Panc1 (cell line): ENCODE results near the gene HSPBP1. TPM values are rescaled to one million over a fixed set of nuclear protein-coding genes. Genes with fewer than 3 reads are reported as not detected.
A peak's percentile ranks its signal among the peaks of the same experiment; 100 is the strongest.

Source experiments
- ATAC-seq: fragments of 200-7000 bp; cut with Tn5 transposase; 2 replicates; pipeline ENCODE4 v1.9.1; 2020; ENCODE audit warnings: mild to moderate bottlenecking, moderate library complexity
- BruUV-seq: library from RNA; stranded (reverse); fragments of 400-500 nt; replicated peaks from 2 replicates; lab custom pipeline; 2021; lab: Mats Ljungman, UMichigan
- CTCF ChIA-PET: fragments of 300-600 bp; sonication (Branson Sonifier 250); formaldehyde crosslinking; loops from one replicate; lab custom pipeline; 2022; ENCODE audit warnings: antibody characterized with exemption; lab: Charles Lee
- POLR2A ChIA-PET: fragments of 300-600 bp; sonication (Branson Sonifier 250); formaldehyde crosslinking; loops from one replicate; lab custom pipeline; 2022; ENCODE audit warnings: antibody characterized with exemption; lab: Charles Lee
- DNase-seq: peaks from one replicate; pipeline ENCODE4 v3.0.0-alpha.2; 2010; ENCODE audit warnings: low read depth, low spot score
- H3K27ac ChIP-seq: 2 replicates; pipeline ENCODE4 v1.5.1; 2011; ENCODE audit warnings: mild to moderate bottlenecking, low read length, inconsistent platforms
- H3K27me3 ChIP-seq: fragments of 200-500 bp; sonication (Bioruptor generic); 2 replicates; pipeline ENCODE4 v1.6.0; 2014; ENCODE audit warnings: low read length, inconsistent platforms; ENCODE audit not compliant: control insufficient read depth, insufficient read depth
- H3K36me3 ChIP-seq: fragments of 200-500 bp; sonication (Bioruptor generic); 2 replicates; pipeline ENCODE4 v1.5.1; 2014; ENCODE audit warnings: inconsistent platforms, mild to moderate bottlenecking, low read length, moderate library complexity; ENCODE audit not compliant: control insufficient read depth, insufficient read depth
- H3K4me1 ChIP-seq: 2 replicates; pipeline ENCODE4 v1.5.1; 2011; ENCODE audit warnings: inconsistent platforms, mild to moderate bottlenecking, low read length, moderate library complexity; ENCODE audit not compliant: control insufficient read depth, insufficient read depth
- H3K4me3 ChIP-seq, 2 experiments: 2 replicates each; pipeline ENCODE4 v1.5.1; 2011 to 2012; ENCODE audit warnings: low read depth in 2 of 2, low read length in 2 of 2, mild to moderate bottlenecking in 2 of 2, inconsistent platforms in 1 of 2, moderate library complexity in 1 of 2
- H3K9me3 ChIP-seq: fragments of 200-500 bp; sonication (Bioruptor generic); 2 replicates; pipeline ENCODE4 v1.5.1; 2014; ENCODE audit warnings: low read depth, mild to moderate bottlenecking, inconsistent platforms, low read length, moderate library complexity; ENCODE audit not compliant: control insufficient read depth, insufficient read depth
- CTCF ChIP-seq: fragments of 450-650 bp; IDR thresholded peaks from 2 replicates; pipeline ENCODE4 v1.5.1; 2017; ENCODE audit warnings: mild to moderate bottlenecking
- POLR2AphosphoS5 ChIP-seq: IDR thresholded peaks from 2 replicates; pipeline ENCODE4 v1.6.1; 2012; ENCODE audit warnings: mild to moderate bottlenecking, low read depth, low read length, moderate library complexity
- SIN3A ChIP-seq: IDR thresholded peaks from 2 replicates; pipeline ENCODE4 v1.6.1; 2012; ENCODE audit warnings: low read depth, mild to moderate bottlenecking, low read length, moderate library complexity, borderline replicate concordance; ENCODE audit not compliant: insufficient read depth
- TCF7L2 ChIP-seq: IDR thresholded peaks from 2 replicates; pipeline ENCODE4 v1.6.1; 2011; ENCODE audit warnings: mild to moderate bottlenecking, low read depth, low read length, inconsistent platforms
- in situ Hi-C: cut with HindIII; loops from 2 replicates; pipeline ENCODE4 v1.10.0; 2016; ENCODE audit warnings: low sequenced_read_pairs, low pct_unique_long_range_greater_than_20kb
- intact Hi-C: fragments of 100-400 bp; cut with micrococcal nuclease; formaldehyde crosslinking; loops from one replicate; pipeline ENCODE4 v1.10.0; 2022; ENCODE audit not compliant: unreplicated experiment
- total RNA-seq: library from RNA; stranded (reverse); gene quantifications from one replicate; pipeline ENCODE4 v1.2.1, GENCODE V29; 2021; ENCODE audit not compliant: unreplicated experiment
- TF ChIP-seq, protein P1 (sequence below), 2 experiments: IDR thresholded peaks; 2 replicates each; pipeline ENCODE4 v1.6.1; 2011 to 2012; ENCODE audit warnings: low read depth in 2 of 2, control low read depth in 1 of 2, low read length in 1 of 2, mild to moderate bottlenecking in 1 of 2, moderate library complexity in 1 of 2; ENCODE audit not compliant: insufficient read depth in 1 of 2

HSPBP1 gene
- total RNA-seq, 1 experiment from 2014 or later, result 84.2 TPM

DNA sequence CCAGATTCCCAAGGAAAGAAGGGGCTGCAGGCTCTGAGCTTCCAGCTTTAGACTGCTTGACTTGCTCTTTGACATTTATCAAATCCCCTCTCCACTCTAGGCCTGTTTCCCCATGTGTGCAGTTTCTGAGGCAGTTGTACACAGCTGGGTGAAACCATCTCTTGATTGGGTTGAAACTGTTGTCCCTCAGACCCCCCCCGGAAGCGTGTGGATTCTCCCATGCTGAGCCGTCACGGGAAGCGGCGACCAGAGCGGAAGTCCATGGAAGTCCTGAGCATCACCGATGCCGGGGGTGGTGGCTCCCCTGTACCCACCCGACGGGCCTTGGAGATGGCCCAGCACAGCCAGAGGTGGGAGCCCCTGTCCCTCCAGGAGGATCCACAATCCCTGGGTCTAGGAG is 23.6 kb upstream of the HSPBP1 start:
- Histone ChIP-seq H3K4me3 (no peak overlapping the region), H3K27me3 (no peaks in the 10 kb centered on the region), H3K9me3 (no peaks in the 10 kb centered on the region), H3K27ac (no peak overlapping the region), H3K36me3 (no peaks in the 10 kb centered on the region), H3K4me1 (peaks cover 8% of the 10 kb centered on the region)
- no peak for TF ChIP-seq SIN3A
- no peak for TF ChIP-seq POLR2AphosphoS5
- in situ Hi-C loops, result no loop called here
- ATAC-seq, result no peak
- CTCF ChIA-PET, result no interaction called here
- no TSS peak for BruUV-seq
- no peak for DNase-seq
- POLR2A ChIA-PET, result interaction anchor here (0.6 to 1.4 kb wide), 2 partner anchors 24 to 36 kb away, joined by 6 to 7 read pairs; partner anchors contain the start of gene KMT5C
- intact Hi-C loops, result no loop called here

- H3K4me3 ChIP-seq, result peak overlapping the region; percentile 47 to 80
- TF ChIP-seq, protein P1, sequence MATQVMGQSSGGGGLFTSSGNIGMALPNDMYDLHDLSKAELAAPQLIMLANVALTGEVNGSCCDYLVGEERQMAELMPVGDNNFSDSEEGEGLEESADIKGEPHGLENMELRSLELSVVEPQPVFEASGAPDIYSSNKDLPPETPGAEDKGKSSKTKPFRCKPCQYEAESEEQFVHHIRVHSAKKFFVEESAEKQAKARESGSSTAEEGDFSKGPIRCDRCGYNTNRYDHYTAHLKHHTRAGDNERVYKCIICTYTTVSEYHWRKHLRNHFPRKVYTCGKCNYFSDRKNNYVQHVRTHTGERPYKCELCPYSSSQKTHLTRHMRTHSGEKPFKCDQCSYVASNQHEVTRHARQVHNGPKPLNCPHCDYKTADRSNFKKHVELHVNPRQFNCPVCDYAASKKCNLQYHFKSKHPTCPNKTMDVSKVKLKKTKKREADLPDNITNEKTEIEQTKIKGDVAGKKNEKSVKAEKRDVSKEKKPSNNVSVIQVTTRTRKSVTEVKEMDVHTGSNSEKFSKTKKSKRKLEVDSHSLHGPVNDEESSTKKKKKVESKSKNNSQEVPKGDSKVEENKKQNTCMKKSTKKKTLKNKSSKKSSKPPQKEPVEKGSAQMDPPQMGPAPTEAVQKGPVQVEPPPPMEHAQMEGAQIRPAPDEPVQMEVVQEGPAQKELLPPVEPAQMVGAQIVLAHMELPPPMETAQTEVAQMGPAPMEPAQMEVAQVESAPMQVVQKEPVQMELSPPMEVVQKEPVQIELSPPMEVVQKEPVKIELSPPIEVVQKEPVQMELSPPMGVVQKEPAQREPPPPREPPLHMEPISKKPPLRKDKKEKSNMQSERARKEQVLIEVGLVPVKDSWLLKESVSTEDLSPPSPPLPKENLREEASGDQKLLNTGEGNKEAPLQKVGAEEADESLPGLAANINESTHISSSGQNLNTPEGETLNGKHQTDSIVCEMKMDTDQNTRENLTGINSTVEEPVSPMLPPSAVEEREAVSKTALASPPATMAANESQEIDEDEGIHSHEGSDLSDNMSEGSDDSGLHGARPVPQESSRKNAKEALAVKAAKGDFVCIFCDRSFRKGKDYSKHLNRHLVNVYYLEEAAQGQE (IDR thresholded peaks at IDR 0.05; ENCODE audit: insufficient read depth in 1 of 2, low read depth in 2 of 2, low read length in 1 of 2), result no peak
- TF ChIP-seq CTCF (no peak), POLR2AphosphoS5 (no peak), TCF7L2 (no peak), SIN3A (no peak)
- H3K36me3 ChIP-seq, result no peaks in the 10 kb centered on the region
- intact Hi-C loops (no loop called here), in situ Hi-C loops (no loop called here)
- ATAC-seq (no peak), DNase-seq (no peak)
- H3K27ac ChIP-seq, result peak overlapping the region; percentile 75
- H3K9me3 ChIP-seq, result no peaks in the 10 kb centered on the region
- H3K4me1 ChIP-seq, result peaks cover 8% of the 10 kb centered on the region
- TSS peak; percentile 76 for BruUV-seq
- ChIA-PET POLR2A (interaction anchor here (0.6 to 1.5 kb wide), 2 partner anchors 37 to 39 kb away, joined by 3 to 11 read pairs; partner anchors contain the start of gene KMT5C), CTCF (interaction anchor here (0.7 to 2.6 kb wide), 4 partner anchors 37 to 202 kb away, joined by 4 to 16 read pairs (median 8); partner anchors contain the start of gene KMT5C)
- no peaks in the 10 kb centered on the region for H3K27me3 ChIP-seq
These were observed 22.4 kb upstream of the HSPBP1 start for GRCh38 chr19:55302318-55302703.
